MCF 10A (cell line): ENCODE results near the gene RPL41. TPM values are rescaled to one million over a fixed set of nuclear protein-coding genes. Genes with fewer than 3 reads are reported as not detected.
A peak's percentile ranks its signal among the peaks of the same experiment; 100 is the strongest.
"Not testable (repeated sequence)": the region's sequence is repeated elsewhere in the genome, so short reads cannot be mapped to it uniquely, and the experiment has no call there.

Experiments used
- BruUV-seq: library from RNA; stranded (reverse); fragments of 400-500 nt; replicated peaks from 2 replicates; lab custom pipeline; 2021; lab: Mats Ljungman, UMichigan
- CTCF ChIA-PET: fragments of 300-600 bp; sonication (Branson Sonifier 250); formaldehyde crosslinking; extraction: SDS; loops from one replicate; lab custom pipeline; 2021; ENCODE audit warnings: antibody characterized with exemption, inconsistent platforms; lab: Yijun Ruan, JAX
- POLR2A ChIA-PET: fragments of 300-600, 350-650 bp; sonication (Branson Sonifier 250); formaldehyde crosslinking; extraction: SDS; loops from one replicate; lab custom pipeline; 2020; ENCODE audit warnings: antibody characterized with exemption, inconsistent platforms; lab: Yijun Ruan, JAX
- DNase-seq: peaks from one replicate; pipeline ENCODE4 v3.0.0-alpha.2; 2018; ENCODE audit not compliant: unreplicated experiment
- H3K27ac Mint-ChIP-seq: one replicate; pipeline ENCODE4 v1.8.0; 2022; ENCODE audit warnings: mild to moderate bottlenecking, low read depth, mixed read lengths; ENCODE audit not compliant: unreplicated experiment
- H3K27me3 Mint-ChIP-seq: one replicate; pipeline ENCODE4 v1.8.0; 2022; ENCODE audit warnings: mixed read lengths; ENCODE audit not compliant: insufficient read depth, unreplicated experiment
- H3K36me3 Mint-ChIP-seq: one replicate; pipeline ENCODE4 v1.8.0; 2022; ENCODE audit warnings: mild to moderate bottlenecking, moderate library complexity, mixed read lengths; ENCODE audit not compliant: insufficient read depth, unreplicated experiment
- H3K4me1 Mint-ChIP-seq: one replicate; pipeline ENCODE4 v1.8.0; 2022; ENCODE audit warnings: mixed read lengths; ENCODE audit not compliant: insufficient read depth, unreplicated experiment
- H3K4me3 Mint-ChIP-seq: one replicate; pipeline ENCODE4 v1.8.0; 2022; ENCODE audit warnings: mild to moderate bottlenecking, moderate library complexity, mixed read lengths; ENCODE audit not compliant: unreplicated experiment
- H3K9me3 Mint-ChIP-seq: one replicate; pipeline ENCODE4 v1.8.0; 2022; ENCODE audit warnings: mixed read lengths; ENCODE audit not compliant: unreplicated experiment
- intact Hi-C: fragments of 100-400 bp; cut with micrococcal nuclease; formaldehyde crosslinking; loops from 2 replicates; pipeline ENCODE4 v1.14.1; 2022
- total RNA-seq: library from RNA; stranded (reverse); gene quantifications from 2 replicates; pipeline ENCODE4 v1.2.3, GENCODE V29; 2022
- TF ChIP-seq, protein P1 (sequence below): fragments of 200-600 bp; IDR thresholded peaks from one replicate; pipeline ENCODE4 v1.8.0; 2022; ENCODE audit warnings: antibody characterized with exemption, mild to moderate bottlenecking; ENCODE audit not compliant: unreplicated experiment

RPL41 gene
- total RNA-seq, 1 experiment from 2014 or later, result 4,734 TPM

DNA sequence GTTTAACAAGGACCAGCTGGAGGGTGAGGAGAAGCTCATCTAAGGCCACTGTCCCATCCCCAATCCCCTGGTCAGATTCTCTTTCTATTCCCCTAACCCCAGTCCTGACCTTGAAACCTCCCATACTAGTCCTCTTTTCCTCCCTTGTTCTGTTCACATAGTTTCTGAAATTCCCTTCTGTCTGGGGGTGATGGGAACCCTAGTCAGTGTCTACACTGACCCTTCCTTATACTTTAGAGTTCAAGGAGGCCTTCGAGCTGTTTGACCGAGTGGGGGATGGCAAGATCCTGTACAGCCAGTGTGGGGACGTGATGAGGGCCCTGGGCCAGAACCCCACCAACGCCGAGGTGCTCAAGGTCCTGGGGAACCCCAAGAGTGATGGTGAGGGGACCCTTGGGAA is 38.4 kb downstream of the RPL41 start:
- POLR2A ChIA-PET, result interaction anchor here (0.9 to 3.5 kb wide), 8 partner anchors 10 to 181 kb away, joined by 3 to 16 read pairs (median 5); partner anchors contain the start of genes ESYT1, RAB5B, SMARCC2 and ZC3H10
- Mint-ChIP-seq H3K4me3 (no peak overlapping the region), H3K27me3 (no peaks in the 10 kb centered on the region), H3K36me3 (peaks cover 33% of the 10 kb centered on the region), H3K9me3 (no peaks in the 10 kb centered on the region), H3K4me1 (peaks cover 26% of the 10 kb centered on the region), H3K27ac (no peak overlapping the region)
- CTCF ChIA-PET, result interaction anchor here (0.5 to 2.4 kb wide), 5 partner anchors 13 to 35 kb away, joined by 3 to 19 read pairs (median 4); partner anchors contain the start of gene ZC3H10
- TF ChIP-seq, protein P1, sequence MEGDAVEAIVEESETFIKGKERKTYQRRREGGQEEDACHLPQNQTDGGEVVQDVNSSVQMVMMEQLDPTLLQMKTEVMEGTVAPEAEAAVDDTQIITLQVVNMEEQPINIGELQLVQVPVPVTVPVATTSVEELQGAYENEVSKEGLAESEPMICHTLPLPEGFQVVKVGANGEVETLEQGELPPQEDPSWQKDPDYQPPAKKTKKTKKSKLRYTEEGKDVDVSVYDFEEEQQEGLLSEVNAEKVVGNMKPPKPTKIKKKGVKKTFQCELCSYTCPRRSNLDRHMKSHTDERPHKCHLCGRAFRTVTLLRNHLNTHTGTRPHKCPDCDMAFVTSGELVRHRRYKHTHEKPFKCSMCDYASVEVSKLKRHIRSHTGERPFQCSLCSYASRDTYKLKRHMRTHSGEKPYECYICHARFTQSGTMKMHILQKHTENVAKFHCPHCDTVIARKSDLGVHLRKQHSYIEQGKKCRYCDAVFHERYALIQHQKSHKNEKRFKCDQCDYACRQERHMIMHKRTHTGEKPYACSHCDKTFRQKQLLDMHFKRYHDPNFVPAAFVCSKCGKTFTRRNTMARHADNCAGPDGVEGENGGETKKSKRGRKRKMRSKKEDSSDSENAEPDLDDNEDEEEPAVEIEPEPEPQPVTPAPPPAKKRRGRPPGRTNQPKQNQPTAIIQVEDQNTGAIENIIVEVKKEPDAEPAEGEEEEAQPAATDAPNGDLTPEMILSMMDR, result no peak
- intact Hi-C loops, result loop anchor here (5.0 kb wide), 1 partner anchor 38 kb away; the partner anchor contains the start of genes RPL41 and ZC3H10
- DNase-seq, result no peak
- no TSS peak for BruUV-seq

DNA sequence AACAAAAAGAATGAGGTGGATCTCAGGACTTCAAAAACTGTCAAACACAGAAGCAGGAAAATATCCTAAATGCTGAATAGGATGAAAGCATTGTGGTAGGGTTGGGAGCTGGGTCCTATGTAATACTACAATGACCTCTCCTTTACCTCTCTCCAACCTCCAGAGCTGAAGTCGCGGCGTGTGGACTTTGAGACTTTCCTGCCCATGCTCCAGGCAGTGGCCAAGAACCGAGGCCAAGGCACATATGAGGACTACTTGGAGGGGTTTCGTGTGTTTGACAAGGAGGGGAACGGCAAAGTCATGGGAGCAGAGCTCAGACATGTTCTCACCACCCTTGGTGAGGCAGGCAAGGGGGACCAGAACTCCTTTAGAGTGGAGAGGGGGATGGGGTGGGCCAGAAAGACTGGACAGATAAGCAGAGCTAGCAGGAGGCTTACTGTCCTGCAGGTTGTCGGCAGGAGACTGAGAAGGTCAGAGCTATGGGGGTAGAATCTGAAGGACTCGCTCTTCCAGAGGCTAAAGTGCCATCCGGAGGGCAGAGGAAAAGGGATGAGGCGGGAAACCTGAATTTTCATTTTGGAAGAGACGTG is 38.9 kb downstream of the RPL41 start:
- no TSS peak for BruUV-seq
- H3K36me3 Mint-ChIP-seq, result peaks cover 36% of the 10 kb centered on the region
- H3K4me1 Mint-ChIP-seq, result peaks cover 31% of the 10 kb centered on the region
- H3K4me3 Mint-ChIP-seq, result no peak overlapping the region
- CTCF ChIA-PET, result interaction anchor here (0.6 to 2.4 kb wide), 7 partner anchors 14 to 107 kb away, joined by 3 to 19 read pairs (median 3); partner anchors contain the start of gene ZC3H10
- intact Hi-C loops, result no loop called here
- H3K27me3 Mint-ChIP-seq, result no peaks in the 10 kb centered on the region
- POLR2A ChIA-PET, result interaction anchor here (0.9 to 3.5 kb wide), 8 partner anchors 9 to 182 kb away, joined by 3 to 16 read pairs (median 5); partner anchors contain the start of genes ESYT1, RAB5B, SMARCC2 and ZC3H10
- DNase-seq, result no peak
- TF ChIP-seq, protein P1, result no peak
- no peaks in the 10 kb centered on the region for H3K9me3 Mint-ChIP-seq
- no peak overlapping the region for H3K27ac Mint-ChIP-seq

DNA sequence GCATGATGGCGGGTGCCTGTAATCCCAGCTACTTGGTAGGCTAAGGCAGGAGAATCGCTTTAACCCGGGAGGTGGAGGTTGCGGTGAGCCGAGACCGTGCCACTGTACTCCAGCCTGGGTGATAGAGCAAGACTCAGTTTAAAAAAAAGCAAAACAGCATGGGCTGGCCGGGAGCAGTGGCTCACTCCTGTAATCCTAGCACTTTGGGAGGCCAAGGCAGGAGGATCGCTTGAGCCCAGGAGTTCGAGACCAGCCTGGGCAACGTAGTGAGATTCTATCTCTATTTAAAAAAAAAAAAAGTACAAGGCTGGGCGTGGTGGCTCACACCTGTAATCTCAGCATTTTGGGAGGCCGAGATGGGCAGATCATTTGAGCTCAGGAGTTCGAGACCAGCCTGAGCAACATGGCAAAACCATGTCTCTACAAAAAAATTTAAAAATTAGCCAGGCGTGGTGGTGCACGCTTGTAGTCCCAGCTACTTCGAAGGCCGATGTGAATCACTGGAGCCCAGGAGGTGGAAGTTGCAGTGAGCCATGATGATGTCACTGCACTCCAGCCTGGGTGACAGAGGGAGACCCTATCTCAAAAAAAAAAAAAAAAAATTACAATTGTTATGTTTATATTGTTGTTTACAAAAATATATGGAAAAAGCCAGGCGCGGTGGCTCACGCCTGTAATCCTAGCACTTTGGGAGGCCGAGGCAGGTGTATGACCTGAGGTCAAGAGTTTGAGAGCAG is 40.2 kb downstream of the RPL41 start:
- BruUV-seq, H3K9me3 Mint-ChIP-seq, H3K27me3 Mint-ChIP-seq, DNase-seq: not testable (repeated sequence)
- Mint-ChIP-seq H3K4me1 (peaks cover 39% of the 10 kb centered on the region), H3K4me3 (peak overlapping the region; percentile 97), H3K27ac (peak overlapping the region; percentile 100), H3K36me3 (peaks cover 49% of the 10 kb centered on the region)
- intact Hi-C loops, result loop anchor here (1.0 kb wide), 1 partner anchor 30 kb away; no protein-coding TSS in a partner anchor
- ChIA-PET CTCF (interaction anchor here (1.8 to 2.4 kb wide), 2 partner anchors 33 to 37 kb away, joined by 4 to 19 read pairs; partner anchors contain the start of gene ZC3H10), POLR2A (interaction anchor here (0.6 to 3.5 kb wide), 6 partner anchors 8 to 189 kb away, joined by 3 to 15 read pairs (median 4); partner anchors contain the start of genes ESYT1 and ZC3H10)

DNA sequence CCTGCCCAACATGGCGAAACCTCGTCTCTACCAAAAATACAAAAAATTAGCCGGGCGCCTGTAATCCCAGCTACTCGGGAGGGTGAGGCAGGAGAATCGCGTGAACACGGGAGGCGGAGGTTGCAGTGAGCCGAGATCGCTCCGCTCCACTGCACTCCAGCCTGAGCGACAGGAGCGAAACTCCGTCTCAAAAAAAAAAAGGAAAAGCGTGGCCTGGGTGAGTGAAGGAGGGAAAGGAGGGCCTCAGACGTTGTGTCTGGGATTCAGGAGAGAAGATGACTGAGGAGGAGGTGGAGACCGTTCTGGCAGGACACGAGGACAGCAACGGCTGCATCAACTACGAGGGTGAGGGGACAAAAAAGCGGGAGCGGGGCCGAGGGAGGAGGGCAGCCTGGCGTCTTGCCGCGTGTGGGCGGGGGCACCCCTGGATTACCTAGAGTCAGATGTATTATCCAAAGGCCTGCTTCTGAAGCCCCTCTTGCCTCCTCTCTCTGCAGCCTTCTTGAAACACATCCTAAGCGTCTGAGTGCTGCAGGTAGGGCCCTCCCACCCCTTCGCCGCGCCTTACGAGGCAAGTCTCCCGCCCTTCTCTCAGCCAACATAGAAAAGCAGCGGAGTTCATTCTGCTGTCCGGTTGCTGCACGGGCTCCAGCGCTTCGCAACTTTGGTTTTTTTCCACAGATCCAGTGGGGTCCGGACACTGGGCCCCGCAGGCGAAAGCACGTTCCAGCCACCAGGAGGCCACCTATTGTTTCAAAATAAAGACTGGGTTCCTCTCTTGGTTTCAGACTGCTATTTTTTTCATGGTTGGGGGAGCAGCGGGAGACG is 41.0 kb downstream of the RPL41 start:
- BruUV-seq, result no TSS peak
- no peaks in the 10 kb centered on the region for H3K9me3 Mint-ChIP-seq
- H3K36me3 Mint-ChIP-seq, result peaks cover 57% of the 10 kb centered on the region
- no peaks in the 10 kb centered on the region for H3K27me3 Mint-ChIP-seq
- ChIA-PET POLR2A (interaction anchor here (0.6 to 7.6 kb wide), 16 partner anchors 8 to 419 kb away, joined by 3 to 146 read pairs (median 8); partner anchors contain the start of genes ESYT1, RNF41, RPL41 and SMARCC2), CTCF (interaction anchor here (0.6 to 2.6 kb wide), 3 partner anchors 38 to 47 kb away, joined by 4 to 30 read pairs (median 19); partner anchors contain the start of gene ZC3H10)
- DNase-seq, result peak; percentile 80
- H3K27ac Mint-ChIP-seq, result peak overlapping the region; percentile 100
- H3K4me1 Mint-ChIP-seq, result peaks cover 38% of the 10 kb centered on the region
- TF ChIP-seq, protein P1, result peak; percentile 56
- intact Hi-C loops, result loop anchor here (1.0 kb wide), 1 partner anchor 31 kb away; no protein-coding TSS in a partner anchor
- peak overlapping the region; percentile 97 for H3K4me3 Mint-ChIP-seq
